ENCODE results near the gene NKAIN2.
"Not testable (repeated sequence)": the region's sequence is repeated elsewhere in the genome, so short reads cannot be mapped to it uniquely, and the experiment has no call there.

The NKAIN2 gene

GRCh38 chr6:124090491-124090890 lies 286.8 kb downstream of the NKAIN2 start:
- DNase-seq (ENCODE audit: low read depth in 2 of 2): no peak

- DNase-seq (ENCODE audit: low read depth in 2 of 2): no peak
These were observed 295.9 kb downstream of the NKAIN2 start for GRCh38 chr6:124099520-124099919.

- DNase-seq (ENCODE audit: low read depth in 2 of 2): no peak
These were observed 306.8 kb downstream of the NKAIN2 start for GRCh38 chr6:124110514-124110913.

- no peak for DNase-seq (ENCODE audit: low read depth in 2 of 2)
These were observed 315.9 kb downstream of the NKAIN2 start for GRCh38 chr6:124119596-124119995.

- DNase-seq (ENCODE audit: low read depth in 2 of 2): no peak
These were observed 320.0 kb downstream of the NKAIN2 start for GRCh38 chr6:124123617-124124209.

- no peak for DNase-seq (ENCODE audit: low read depth in 2 of 2)
These were observed 327.6 kb downstream of the NKAIN2 start for GRCh38 chr6:124131259-124131658.

- DNase-seq (ENCODE audit: low read depth in 2 of 2): no peak
These were observed 328.1 kb downstream of the NKAIN2 start for GRCh38 chr6:124131779-124132178.

- no peak for DNase-seq (ENCODE audit: low read depth in 2 of 2)
These were observed 328.6 kb downstream of the NKAIN2 start for GRCh38 chr6:124132256-124132655.

- DNase-seq (ENCODE audit: low read depth in 2 of 2): no peak
These were observed 339.2 kb downstream of the NKAIN2 start for GRCh38 chr6:124142852-124143251.

- no peak for DNase-seq (ENCODE audit: low read depth in 2 of 2)
These were observed 339.8 kb downstream of the NKAIN2 start for GRCh38 chr6:124143435-124143834.

- DNase-seq (ENCODE audit: low read depth in 2 of 2): no peak
These were observed 344.0 kb downstream of the NKAIN2 start for GRCh38 chr6:124147621-124148020.

GRCh38 chr6:124148236-124148957 lies 344.7 kb downstream of the NKAIN2 start:
- DNase-seq (ENCODE audit: low read depth in 2 of 2): no peak

- no peak for DNase-seq (ENCODE audit: low read depth in 2 of 2)
These were observed 346.0 kb downstream of the NKAIN2 start for GRCh38 chr6:124149646-124150045.

- no peak for DNase-seq (ENCODE audit: low read depth in 2 of 2)
These were observed 354.4 kb downstream of the NKAIN2 start for GRCh38 chr6:124158024-124158423.

- DNase-seq (ENCODE audit: low read depth in 2 of 2): no peak
These were observed 360.0 kb downstream of the NKAIN2 start for GRCh38 chr6:124163676-124164075.

- no peak for DNase-seq (ENCODE audit: low read depth in 2 of 2)
These were observed 360.7 kb downstream of the NKAIN2 start for GRCh38 chr6:124164343-124164742.

GRCh38 chr6:124167249-124167648 lies 363.6 kb downstream of the NKAIN2 start:
- not testable (repeated sequence) for DNase-seq (ENCODE audit: low read depth in 2 of 2)

GRCh38 chr6:124190256-124190655 lies 386.6 kb downstream of the NKAIN2 start:
- no peak for DNase-seq (ENCODE audit: low read depth in 2 of 2)

GRCh38 chr6:124193132-124193531 lies 389.5 kb downstream of the NKAIN2 start:
- no peak for DNase-seq (ENCODE audit: low read depth in 2 of 2)

GRCh38 chr6:124197148-124197547 lies 393.5 kb downstream of the NKAIN2 start:
- DNase-seq (ENCODE audit: low read depth in 2 of 2): no peak

GRCh38 chr6:124199286-124199685 lies 395.6 kb downstream of the NKAIN2 start:
- no peak for DNase-seq (ENCODE audit: low read depth in 2 of 2)

GRCh38 chr6:124200661-124201060 lies 397.0 kb downstream of the NKAIN2 start:
- DNase-seq (ENCODE audit: low read depth in 2 of 2): no peak

GRCh38 chr6:124203101-124203811 lies 399.6 kb downstream of the NKAIN2 start:
- no peak for DNase-seq (ENCODE audit: low read depth in 2 of 2)
